HS-27A (cell line): Measurements from ENCODE around the gene CAPN9.

Experiments used
- DNase-seq: peaks from one replicate; pipeline ENCODE4 v3.0.0-alpha.2; 2012; ENCODE audit warnings: low read depth, missing footprints

Gene CAPN9

GRCh38 chr1:230798491-230798890, 51.3 kb downstream of the CAPN9 start:
- no peak for DNase-seq

- no peak for DNase-seq
Measured at GRCh38 chr1:230800891-230801840, 54.0 kb downstream of the CAPN9 start.

GRCh38 chr1:230804396-230804795, 57.2 kb downstream of the CAPN9 start:
- DNase-seq = no peak

DNA sequence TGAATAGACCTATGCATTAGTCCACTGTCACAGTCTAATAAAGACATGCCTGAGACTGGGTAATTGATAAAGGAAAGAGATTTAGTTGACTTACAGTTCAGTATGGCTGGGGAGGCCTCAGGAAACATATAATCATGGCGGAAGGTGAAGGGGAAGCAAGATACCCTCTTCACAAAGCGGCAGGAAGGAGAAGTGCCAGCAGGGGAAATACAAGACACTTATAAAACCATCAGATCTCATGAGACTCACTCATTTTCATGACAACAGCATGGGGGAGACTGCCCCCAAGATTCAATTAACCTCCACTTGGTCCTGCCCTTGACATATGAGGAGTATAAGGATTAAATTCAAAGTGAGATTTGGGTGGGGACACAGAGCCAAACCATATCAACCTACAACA, 59.4 kb downstream of the CAPN9 start:
- no peak for DNase-seq

GRCh38 chr1:230807029-230807428, 59.8 kb downstream of the CAPN9 start:
- no peak for DNase-seq

DNA sequence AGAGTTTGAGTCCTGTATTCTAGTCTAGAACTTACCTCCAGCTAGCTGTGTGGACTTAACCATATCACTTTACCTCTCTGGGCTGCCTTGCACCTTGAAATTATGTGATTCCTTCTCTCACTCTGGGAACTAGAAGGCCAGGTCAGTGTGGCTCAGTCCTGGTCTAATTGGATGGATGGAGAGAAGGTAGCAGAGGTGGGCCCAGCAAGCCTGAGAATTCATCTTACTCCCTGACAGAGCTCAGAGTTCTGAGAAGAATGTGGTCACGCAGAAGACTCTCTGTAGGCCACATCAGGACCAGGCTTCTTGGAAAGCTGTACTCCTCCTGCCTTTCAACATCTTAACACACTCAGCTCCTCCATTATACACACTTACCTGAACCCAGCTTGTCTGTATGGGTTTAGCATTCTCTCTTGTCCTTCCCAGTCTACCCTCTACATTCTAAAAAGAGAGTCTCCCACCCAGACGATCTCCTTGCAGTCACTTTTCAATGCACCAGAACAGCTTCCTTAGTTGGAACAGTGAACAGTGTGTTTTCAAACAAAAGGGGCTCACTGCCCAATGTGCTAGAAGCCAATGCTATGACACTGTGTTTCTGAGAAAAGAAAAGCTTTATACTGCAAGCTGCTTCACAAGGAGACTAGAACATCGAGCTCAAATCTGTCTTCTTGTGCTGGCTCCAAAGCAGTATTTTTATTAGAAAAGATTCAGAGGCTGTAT, 60.5 kb downstream of the CAPN9 start:
- no peak for DNase-seq

GRCh38 chr1:230808281-230808872, 61.2 kb downstream of the CAPN9 start:
- DNase-seq = no peak

DNA sequence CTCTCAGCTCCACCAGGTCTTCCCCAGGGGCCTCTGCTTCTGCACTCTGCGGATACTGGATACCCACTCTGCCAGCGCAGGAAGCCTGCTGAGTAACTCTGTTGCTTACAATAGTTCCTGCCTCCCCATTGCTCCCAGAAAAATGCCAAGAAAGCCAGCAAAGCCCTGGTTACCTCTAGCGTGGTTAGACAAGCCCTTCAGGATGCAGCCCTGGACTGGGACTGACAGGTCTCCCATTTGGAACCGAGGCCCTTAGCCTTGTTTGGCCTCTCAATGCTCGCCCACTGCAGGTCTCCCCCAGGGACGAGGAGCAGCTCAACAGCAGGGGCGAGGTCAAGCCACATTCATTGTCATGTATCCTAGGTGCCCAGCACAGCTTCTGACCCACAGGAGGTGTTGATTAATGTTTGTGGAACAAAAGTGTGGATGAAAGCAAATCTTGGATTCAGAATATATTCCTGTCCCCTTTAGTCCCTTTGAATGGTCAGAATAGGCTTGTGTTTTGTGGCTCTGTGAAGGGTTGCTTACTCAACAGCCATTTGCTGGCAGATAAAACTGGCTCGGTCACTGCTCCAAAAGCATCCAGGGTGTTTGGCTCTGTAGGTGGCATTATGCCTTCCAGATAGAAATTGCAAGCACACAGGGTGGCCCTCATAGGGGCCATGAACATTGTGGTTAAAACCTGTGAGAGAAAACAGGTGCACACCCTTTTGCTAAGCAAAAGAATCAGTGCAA, 62.2 kb downstream of the CAPN9 start:
- no peak for DNase-seq

DNA sequence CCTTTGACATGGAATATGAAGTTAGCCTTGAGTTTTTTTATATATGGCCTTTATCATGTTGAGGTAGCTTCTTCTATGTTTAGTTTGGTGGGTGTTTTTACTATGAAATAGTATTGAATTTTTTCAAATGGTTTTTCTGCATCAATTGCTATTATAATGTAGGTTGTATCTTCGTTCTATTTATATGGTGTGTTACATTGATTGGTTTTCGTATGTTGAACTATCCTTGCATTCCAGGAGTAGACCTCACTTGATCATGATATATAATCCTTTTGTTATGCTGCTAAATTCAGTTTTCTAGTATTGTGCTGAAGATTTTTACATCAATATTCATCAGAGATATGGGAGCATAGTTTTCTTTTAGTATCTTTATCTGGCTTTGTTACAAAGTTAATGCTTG, 65.4 kb downstream of the CAPN9 start:
- DNase-seq = no peak

DNA sequence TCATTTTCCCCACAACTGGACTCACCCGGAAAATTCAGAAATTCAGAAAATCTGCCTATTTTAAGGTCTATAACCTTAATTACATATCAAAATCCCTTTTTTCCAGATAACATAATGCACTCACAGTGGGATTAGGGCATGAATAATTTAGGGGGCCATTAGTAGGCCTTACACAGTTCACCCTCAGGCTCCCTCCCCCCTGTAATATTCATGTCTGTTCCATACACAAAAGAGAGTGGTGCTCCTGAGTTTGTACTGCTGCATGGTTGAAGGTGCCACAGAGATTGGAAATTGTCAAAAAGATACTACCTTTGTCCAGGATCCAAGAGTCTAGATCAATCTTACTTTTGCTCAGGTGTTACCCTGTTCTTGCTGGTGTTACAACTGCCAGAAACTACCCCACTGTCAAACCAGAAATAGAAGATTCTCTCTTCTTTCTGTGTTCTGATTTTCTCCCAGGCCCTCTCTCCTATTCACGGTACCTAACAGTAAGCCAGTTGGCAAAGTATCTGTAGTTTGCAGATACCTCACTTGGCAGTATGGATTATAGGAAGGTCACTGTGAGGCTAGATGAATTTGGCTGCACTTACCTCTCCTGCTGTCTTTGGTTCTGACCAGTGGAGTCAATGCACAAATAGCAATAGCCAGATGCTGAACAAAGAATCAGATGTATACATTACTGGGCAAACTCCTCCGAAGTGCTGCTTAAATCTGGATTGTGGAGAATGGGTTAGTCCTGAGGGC, 67.9 kb downstream of the CAPN9 start:
- DNase-seq = no peak

DNA sequence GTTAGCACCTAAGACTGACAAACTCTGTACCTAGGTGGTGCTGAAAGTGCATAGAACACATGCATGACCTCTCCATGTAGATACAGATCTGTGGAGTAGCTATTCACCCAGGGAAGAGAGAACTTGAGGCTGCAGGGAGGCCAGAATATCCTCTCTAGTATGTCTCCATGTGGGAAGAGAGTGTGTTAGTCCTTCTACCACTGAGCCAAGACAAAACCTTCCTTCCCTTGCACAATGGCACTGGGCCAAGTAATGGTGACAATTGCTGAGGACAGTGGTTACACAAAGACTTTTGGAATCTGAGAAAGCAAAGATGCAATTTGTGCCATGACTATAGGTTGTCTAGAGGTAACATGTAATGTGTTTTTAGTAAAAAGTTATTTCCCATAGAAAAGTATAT, 68.8 kb downstream of the CAPN9 start:
- no peak for DNase-seq

DNA sequence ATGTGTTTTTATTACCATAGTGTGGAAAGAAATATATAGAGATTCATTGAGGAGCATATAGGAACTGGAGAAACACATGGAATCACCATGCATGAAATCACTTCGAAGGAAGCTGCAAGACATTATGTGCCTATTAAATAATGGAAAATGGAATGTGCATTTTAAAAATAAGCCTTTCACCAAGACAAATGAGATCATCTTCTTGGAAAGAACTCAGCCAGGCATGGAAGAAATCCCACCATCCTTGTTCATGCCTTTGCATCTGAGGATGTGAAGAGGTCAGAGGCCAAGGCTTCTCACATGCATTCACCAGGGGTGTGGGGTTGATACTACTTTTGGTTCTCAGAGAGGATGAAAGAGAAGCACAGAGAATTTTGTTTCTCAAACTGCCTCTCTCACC, 71.2 kb downstream of the CAPN9 start:
- no peak for DNase-seq

GRCh38 chr1:230818901-230819300, 71.7 kb downstream of the CAPN9 start:
- no peak for DNase-seq

DNA sequence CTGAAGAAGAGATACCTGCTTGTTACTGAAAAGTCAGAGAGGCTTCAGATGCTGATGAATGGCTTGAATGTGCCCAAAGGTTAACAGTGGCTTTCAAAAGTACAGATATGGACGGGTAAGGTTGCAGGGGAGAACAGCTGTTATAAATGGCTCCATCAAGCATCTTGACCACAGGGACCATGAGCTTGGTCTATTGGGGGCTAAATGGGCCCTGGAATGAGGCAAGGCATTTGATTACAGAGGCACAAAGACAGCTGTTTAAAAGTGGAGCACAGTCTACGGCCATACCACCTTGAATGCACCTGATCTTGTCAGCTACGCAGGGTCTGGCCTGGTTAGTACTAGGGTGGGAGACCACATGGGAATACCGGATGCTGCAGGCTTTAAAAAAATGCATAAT, 72.8 kb downstream of the CAPN9 start:
- no peak for DNase-seq

DNA sequence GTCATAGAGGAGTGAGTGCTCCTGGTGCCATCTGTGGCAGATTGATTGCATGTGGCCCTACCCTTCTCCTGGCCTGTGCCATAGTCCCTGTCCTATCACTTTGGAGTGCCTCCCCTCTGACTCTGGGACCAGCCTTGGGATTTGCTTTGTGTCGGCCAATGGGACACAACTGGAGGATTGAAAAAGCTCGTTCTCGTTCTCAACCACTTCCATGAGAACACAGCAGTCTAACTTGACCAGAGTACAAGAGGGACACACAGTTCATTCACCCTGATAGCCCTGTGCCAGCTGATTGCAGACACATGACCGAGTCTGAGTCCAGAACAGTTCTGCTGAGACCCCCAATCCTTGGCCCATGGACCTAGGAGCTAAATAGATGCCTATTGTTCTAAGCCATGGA, 73.4 kb downstream of the CAPN9 start:
- no peak for DNase-seq

DNA sequence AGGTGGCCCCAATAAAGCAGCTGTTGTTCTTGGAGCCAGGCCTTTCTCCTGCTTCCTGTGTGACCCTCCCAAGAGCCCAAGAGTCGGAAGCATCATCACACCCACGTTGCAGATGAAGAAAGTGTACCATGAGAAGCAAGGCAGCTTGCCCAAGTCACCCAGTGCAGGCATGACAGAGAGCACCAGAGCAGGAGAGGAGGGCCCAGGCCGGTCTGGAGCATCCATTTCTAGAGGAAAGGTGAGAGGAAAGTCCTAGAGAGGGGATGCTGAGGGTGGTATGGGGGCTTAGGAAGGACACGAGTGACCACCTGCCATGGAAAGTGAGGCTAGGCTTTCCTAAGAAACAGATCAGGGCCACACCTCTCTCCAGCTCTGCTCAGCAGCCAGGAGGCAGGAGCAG, 74.2 kb downstream of the CAPN9 start:
- DNase-seq = no peak

DNA sequence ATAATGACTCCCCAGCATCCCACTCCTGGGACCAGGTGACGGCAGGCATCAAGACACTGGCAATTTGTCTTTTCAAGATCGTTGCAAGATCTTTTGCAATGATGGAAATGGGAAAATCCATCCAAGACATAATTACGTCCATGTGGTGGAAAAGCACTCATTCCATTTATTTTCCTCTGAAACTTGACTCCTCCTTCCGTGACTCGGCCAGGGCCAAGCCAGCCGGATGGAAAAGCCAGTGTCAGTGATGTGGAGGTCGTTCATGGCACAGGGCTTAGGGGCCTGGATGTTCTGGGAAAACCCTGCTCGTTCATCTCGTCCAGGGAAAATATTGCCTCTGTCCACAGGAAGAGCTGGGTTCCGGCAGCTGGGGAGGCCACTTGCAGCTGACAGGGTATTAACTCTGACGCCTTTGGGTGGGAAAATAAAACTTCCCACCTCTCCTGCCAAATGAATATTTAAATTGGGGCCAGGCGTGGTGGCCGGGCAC, 74.9 kb downstream of the CAPN9 start:
- DNase-seq = no peak

- no peak for DNase-seq
Measured at GRCh38 chr1:230823426-230823825, 76.2 kb downstream of the CAPN9 start.

DNA sequence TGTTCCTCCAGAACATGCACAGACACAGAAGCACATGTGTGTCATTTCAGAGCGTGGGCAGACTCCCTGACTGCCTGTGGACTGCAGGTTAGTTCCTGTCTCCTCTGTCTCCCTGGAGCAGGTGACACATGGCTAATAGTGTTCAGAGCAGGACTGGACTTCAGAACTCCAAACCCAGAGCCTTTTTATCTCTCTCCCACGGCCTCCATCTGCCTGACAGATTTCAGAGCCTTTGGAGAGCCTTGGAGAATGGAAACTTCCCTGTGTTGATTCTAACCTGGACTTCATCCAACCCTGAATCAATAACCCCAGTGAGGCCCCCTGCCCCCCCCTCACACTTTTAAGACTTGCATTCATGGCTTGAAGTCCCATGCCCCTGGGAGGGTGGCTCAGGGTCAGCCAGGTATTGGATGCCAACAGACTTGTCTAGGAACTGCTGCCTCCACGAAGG, 76.8 kb downstream of the CAPN9 start:
- no peak for DNase-seq

DNA sequence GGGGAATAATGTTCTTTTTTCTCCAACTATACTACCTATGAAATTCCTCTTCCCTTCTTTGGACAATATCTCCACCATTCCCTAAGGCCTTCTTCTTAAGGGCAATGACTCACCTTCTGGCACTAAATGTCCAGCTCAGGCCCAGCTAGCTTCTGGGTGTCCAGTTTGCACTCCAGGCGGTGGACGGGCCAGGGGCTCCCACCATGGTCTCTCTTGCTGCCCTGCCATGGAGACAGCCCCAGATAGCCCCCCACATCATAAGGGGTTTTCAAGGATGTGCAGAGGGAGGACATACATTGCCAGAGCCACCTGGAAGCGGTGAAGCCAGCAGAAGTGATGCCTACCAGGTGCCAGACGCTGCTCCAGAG, 77.3 kb downstream of the CAPN9 start:
- DNase-seq = no peak
